Mesenteric fat pad (tissue), 1 donor: ENCODE measurements around the gene SYNE2. TPM values are rescaled to one million over a fixed set of nuclear protein-coding genes. Genes with fewer than 3 reads are reported as not detected.
"Not testable (repeated sequence)": the region's sequence is repeated elsewhere in the genome, so short reads cannot be mapped to it uniquely, and the experiment has no call there.

Source experiments
- DNase-seq: peaks from one replicate; pipeline ENCODE4 v3.0.0-alpha.2; 2020; ENCODE audit warnings: low spot score
- total RNA-seq: library from RNA; stranded (reverse); fragmentation: NEBNext Ultra II Directional; extraction: Animal tissue kit (Norgen Biotek cat#: 25700); gene quantifications from one replicate; pipeline ENCODE4 v1.2.1, GENCODE V29; 2021
- donor health status: DM: yes; HTN: yes; CAD: no.

SYNE2 gene
- total RNA-seq, 1 donor from 2014 or later: 267 TPM

DNA sequence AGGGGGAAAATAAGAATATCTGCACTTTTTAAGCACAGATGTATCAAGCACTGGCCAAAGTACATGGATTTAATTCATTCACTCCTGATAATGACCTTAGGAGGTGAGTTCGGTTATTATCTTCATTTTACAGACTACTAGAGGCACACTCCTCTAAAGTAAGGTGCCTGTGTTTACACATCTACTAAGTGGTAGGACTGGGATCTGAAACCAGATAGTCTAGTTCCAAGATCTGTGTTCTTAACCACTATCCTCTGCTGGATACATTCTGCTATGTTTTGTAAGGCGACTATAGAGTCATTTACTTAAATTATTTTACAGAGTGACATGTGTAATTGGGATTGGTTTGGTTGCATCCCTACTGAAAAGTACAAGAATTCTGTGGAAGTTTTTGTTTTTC lies 266.1 kb downstream of the SYNE2 start:
- DNase-seq: no peak

DNA sequence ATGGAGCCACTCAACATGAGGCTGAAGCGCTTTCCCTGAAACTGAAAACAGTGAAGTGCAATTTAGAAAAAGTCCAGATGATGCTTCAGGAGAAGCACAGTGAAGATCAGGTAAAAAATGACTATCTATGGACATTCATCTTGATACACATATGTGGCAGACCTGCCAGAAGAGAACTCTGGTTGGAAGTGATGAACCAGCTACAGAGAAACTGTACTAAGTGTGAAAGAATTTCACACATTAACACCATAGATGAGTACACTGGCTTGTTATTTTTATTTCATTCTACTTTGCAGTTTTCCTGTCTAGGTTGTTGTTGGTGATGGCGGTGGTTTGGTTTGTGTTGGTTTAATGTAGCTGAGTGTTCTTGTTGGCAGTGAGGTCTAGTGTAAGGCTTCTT lies 266.7 kb downstream of the SYNE2 start:
- DNase-seq: no peak

DNA sequence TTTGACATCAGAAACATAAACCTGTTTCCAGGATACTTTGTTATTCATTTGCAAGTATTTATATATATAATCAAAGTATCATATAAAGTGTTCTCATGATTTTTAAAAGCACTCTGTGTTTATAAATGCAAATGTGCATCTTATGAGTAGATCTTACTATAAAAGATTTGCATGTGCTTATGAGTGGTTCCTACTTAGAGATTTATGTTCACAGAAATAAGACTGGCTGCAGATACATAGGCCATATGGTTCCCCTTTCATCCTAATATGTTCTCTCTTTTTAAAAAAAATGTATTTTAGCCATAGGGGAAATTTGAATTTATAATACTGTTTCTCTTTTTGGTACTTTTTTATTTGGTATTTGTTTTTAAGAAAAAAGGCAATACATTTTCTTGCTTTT lies 267.2 kb downstream of the SYNE2 start:
- no peak for DNase-seq

DNA sequence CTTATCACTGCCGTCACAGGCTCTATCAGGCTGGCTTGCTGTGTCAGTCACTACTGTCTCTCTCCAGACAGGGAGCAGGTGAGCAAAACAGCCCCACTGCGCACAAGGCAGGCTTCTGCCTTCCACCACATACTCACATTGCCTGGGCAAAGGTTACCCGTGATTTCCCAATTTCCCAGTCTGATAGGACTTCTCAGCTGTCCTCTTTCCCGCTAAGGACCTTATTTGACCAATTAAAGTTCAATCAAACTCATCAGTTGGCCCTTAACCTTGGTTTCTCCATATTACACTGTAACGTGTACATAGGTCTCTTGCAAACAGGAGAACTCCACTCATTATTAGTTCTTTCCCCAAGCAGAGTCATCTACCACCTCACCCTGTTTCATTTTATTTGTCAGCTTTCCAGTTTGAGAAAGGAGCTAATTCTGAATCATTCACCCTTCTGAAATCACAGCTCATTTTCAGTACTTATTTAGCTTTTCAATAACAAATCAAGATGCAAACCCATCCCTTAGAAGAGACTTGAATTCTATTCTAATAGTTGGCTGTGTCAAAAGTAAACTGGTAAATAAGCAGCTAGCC lies 270.5 kb downstream of the SYNE2 start:
- DNase-seq: no peak

DNA sequence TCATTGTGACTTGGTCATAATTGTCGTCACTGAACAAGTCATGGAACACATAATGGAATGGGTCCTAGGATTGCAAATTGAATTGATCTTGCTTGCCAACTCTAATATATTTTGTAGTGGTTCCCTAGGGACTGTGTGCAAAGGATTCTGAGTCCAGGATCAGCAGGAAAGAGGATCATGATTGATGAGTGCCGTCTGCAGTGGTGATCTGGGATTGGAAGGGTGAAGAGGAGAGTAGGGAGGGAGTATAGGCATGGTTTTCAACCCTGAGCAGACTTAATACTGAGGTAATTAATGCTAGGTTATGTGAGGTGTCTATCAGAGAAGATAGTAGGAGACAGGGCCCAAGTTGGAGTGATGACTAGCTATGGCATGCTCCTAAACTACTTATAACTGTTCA lies 272.5 kb downstream of the SYNE2 start:
- DNase-seq: no peak

DNA sequence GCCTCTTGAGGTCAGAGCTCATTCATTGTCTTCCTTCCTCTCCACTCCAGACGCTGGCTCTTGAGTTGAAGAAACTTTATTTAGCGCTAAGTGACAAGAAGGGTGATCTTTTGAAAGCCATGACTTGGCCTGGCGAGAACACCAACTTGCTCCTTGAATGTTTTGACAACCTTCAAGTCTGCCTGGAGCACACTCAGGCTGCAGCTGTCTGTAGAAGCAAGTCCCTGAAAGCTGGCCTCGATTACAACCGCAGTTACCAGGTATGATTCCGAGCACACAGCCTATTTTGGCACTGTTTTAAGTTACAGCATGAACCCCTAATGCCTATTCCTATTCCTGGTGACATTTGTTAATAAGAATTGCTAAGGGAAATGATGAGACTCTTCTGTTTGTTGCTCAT lies 273.7 kb downstream of the SYNE2 start:
- DNase-seq: no peak

DNA sequence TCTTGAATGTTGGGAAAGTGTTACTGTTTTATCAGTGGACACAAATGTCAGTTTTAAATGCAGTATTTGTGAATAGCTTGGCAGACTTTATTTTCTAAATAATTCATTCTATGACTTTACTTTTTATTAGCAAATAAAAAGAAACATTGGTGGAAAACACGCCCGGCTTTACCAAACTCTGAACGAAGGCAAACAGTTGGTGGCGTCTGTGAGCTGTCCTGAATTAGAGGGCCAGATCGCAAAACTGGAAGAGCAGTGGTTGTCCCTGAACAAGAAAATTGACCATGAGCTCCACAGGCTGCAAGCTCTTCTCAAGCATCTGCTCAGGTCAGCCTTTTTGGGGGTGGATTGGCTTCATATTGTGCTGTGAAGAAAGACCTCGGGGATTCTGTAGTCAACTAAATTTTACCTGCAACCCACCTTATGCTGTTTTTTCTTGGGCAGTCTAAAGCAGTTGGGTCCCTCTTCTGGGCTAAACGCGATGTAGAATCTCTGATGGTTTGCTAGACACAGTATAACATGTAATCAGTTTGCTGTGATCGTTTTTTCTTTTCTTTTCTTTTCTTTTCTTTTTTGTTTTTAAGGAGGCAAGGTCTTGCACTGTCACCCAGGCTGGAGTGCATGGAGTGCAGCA lies 285.0 kb downstream of the SYNE2 start:
- no peak for DNase-seq

DNA sequence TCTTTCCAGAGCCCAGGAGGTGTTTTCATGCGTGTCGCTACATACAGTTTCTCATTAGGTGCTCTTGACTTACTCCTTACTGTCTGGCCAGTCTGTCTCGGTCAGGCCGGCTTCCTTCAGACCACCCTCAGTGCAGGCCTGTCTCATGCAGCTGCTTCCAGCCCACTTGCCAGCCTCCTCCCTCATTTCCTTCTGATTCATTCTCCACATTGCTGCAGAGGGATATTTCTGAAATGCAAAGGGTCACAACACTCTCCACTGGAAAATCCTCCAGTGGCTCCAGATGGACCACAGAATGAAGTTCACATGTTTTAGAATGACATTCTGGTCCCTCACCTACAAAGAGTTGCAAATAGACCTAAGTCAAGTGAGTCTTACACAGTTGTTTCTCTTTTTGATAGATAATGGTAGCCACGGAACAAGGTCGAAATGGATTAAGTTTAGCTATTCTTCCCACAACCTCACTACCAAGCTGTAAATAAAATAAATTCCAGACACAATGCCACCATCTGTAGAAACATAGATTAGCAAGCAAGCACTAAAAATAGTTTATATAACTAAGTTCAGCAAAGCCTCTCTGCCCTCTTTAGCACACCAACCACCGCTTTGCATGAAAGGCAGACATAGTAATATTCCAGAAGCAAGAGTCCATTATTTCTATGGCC lies 294.5 kb downstream of the SYNE2 start:
- no peak for DNase-seq

DNA sequence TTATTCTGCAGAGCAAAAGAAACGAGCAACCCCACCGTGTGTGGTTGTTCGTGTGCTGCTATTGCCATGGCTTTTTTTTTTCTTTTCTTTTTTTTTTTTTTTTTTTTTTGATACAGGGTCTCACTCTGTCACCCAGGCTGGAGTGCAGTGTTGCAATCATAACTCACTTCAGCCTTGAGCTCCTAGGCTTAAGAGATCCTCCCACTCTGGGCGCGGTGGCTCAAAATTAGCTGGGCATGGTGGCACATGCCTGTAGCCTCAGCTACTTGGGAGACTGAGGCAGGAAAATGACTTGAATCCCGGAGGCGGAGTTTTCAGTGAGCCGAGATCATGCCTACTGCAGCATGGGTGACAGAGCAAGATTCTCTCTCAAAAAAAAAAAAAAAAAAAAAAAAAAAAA lies 297.1 kb downstream of the SYNE2 start:
- DNase-seq: no peak

DNA sequence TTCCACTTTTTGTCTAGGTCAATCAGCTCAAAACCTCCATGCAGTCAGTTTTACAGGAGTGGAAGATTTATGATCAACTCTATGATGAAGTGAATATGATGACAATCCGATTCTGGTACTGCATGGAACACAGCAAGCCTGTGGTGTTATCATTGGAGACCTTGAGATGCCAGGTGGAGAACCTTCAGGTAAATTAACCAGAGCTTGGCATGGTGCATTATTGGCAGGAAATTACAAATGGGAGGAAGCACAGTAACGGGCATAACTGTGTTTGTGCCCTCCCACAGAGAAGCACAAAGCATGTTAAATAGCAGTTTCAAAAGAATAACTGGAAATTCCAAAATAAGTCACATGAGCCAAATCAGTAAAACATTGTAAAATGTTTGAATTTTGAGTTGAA lies 305.8 kb downstream of the SYNE2 start:
- DNase-seq: no peak

DNA sequence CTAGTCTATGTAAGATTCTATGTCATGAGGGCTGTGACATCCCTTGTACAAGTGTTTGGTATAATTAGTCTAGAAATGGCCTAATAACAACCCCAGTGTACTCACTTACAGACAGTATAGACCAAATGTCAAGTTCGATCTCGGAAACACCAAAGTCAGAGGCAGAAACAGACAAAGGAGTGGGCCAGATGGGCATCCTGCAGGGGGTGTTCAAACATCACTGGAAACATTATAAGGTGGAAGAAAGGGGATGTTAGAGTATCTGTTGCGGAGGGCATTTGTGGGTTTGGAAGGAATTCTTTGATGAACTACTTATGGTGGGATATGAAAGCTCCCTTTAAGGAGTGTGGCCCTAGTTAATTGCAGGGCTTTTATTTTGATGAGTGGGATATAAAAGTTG lies 306.8 kb downstream of the SYNE2 start:
- DNase-seq: no peak

DNA sequence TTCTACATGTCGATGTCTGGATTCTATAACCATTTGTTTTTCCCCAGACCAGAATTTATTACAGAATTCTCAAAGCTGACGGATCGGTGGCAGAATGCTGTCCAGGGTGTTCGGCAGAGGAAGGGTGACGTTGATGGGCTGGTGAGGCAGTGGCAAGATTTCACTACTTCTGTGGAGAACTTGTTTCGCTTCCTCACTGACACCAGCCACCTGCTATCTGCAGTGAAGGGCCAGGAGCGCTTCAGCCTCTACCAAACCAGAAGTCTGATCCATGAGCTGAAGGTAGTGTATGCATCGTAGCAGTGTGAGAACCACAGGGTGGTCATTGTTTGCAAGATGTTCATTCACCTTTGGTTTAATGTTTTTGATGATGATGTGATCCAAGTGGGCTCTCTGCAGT lies 317.4 kb downstream of the SYNE2 start:
- no peak for DNase-seq

DNA sequence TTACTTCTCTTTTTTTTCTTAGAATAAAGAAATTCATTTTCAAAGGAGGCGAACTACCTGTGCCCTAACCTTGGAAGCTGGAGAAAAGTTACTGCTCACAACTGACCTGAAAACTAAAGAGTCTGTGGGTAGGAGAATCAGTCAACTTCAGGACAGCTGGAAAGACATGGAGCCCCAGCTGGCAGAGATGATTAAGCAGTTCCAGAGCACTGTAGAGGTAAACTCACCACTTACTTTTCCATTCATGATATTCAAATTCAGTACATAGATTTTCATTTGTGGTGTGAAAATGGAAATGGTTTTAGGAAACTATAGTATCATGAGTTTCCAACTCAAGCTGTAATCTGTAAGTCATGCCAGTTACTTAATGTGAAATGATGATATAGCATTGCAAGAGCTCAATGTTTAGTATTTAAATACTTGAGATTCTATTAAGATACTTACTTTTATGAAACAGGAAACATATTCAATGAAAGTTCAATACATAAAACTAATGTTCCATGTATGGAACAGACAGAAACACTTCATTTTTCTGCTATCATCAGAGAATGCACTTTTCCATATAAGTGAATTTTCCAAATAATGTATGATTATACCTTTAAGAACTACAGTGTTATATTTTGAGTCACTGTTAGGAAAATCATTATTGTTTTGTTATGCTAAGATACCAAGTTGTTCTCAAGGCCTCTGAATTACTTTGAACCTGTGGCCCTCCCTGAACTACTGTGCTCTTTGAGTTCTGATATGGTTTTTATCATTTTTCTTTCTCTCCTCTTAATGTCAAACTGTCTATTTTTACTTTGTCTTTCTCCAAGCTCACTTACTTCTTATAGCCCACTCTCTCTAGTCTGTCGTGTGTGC lies 322.3 kb downstream of the SYNE2 start:
- no peak for DNase-seq

DNA sequence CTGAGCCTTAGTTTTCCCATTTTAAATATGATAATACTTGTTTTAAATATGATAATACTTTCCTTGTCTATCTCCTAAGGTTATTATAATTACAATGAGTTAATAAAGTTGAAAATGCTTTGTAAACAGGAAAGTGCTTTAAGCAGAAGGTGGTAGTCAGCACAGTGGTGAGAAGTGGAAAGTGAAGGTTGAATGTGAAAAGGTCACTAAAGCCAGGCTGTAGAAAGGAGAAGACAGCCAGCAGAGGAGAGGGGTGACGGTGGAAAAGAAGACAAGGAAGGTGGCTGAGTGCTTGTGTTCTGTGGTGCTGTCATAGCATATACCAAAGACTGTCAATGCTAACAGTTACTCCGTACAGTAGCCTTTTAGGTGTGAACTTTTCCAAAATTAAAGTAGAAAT lies 323.5 kb downstream of the SYNE2 start:
- no peak for DNase-seq

DNA sequence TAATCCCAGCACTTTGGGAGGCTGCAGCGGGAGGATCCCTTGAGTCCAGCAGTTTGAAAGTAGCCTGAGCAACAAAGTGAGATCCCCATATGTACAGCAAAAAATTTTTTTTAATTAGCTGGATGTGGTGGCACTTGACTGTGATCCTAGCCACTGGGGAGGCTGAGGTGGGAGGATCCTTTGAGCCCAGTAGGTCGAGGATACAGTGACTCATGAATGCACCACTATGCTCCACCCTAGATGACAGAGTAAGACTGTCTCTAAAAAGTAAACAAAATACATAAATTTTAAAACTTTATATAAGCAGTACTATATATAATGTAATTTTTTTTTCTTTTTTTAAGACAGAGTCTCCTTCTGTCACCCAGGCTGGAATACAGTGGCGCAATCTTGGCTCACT lies 326.0 kb downstream of the SYNE2 start:
- DNase-seq: no peak

DNA sequence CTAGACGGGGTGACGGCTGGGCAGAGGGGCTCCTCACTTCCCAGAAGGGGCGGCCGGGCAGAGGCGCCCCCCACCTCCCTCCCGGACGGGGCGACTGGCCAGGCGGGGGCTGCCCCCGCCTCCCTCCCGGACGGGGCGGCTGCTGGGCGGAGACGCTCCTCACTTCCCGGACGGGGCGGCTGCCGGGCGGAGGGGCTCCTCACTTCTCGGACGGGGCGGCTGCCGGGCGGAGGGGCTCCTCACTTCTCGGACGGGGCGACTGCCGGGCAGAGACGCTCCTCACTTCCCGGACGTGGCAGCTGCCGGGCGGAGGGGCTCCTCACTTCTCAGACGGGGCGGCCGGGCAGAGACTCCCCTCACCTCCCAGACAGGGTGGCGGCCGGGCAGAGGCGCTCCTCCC lies 330.1 kb downstream of the SYNE2 start:
- not testable (repeated sequence) for DNase-seq

DNA sequence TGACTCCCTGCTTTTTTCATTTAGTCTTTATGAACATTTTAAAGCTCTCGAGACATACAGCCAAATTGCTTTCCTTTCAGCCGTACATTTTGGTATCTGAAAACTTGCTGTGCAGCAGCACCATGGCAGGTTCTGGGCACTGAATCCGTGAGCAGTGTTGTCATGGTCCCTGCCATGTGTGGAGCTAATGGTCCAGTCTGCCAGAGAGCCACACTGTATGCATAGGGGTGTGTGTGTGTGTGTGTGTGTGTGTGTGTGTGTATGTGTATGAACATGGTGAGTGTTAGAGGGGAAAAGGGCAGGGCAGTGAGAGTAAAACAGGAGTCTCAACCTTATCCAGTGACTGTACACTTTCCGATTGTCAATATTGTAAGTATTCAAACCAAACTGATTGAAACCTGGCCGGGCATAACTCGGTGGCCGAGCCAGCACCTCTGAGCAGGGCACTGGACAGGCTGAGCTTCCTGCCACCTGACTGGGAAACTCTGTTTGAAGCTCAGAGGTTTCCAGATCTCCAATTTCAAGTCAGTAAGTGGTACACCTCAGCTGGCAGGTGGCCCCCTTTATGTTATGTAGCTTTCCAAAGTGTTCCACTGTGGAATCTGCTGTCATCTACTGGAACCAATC lies 331.4 kb downstream of the SYNE2 start:
- DNase-seq: no peak

DNA sequence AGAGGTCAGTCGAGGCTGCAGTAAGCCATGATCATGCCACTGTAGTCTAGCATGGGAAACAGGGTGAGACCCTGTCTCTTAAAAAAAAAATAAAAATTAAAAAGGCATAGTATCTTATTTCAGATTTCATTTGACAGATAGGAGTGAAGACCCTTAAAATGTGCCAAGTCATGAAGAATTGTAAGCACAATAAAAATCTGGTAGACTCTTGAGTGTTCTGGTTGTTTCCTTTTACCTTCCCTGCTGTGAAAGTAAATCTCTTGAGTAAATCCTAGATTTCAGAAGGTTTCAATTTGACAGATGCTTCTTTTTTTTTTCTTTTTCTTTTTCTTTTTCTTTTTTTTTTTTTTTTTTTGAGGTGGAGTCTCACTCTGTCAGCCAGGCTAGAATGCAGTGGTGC lies 332.4 kb downstream of the SYNE2 start:
- DNase-seq: no peak

DNA sequence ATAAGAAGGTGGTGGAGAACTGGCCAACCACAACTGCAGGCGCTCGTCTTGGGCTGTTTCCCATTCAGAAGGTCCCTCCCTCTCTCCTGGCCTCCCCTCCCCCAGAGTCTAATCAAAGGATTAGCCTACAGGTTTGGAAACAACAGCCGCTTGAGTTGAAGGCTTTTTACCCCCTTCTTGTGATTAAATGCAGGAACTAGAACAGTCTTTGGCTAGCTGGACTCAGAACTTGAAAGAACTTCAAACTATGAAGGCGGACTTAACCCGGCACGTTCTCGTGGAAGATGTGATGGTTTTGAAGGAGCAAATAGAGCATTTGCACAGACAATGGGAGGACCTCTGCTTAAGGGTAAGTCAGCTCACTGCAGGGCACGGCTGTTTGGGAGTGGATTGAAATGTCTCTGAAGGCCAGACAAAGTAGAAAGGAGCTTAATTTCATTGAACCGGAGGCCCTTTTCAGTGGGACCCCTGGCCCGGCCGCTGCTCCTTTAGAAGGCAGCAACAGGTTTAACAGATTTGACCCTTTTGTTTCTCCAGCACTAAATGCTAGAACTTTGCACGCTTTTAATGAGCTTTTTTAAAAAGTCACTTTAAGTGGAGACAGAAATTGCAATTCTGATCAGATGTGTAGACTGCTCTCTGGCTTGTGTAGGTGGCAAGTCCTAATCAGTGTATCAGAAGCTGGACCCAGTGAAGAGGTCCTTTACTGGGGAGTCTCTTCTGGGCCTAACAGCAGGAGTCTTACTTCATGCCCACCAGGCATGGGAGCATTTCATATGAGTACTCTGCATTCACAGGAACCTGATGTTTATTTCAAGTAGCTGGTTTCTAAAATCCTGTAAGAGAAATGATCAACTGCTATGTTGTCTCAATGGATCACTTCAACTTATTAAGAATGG lies 333.7 kb downstream of the SYNE2 start:
- DNase-seq: no peak

DNA sequence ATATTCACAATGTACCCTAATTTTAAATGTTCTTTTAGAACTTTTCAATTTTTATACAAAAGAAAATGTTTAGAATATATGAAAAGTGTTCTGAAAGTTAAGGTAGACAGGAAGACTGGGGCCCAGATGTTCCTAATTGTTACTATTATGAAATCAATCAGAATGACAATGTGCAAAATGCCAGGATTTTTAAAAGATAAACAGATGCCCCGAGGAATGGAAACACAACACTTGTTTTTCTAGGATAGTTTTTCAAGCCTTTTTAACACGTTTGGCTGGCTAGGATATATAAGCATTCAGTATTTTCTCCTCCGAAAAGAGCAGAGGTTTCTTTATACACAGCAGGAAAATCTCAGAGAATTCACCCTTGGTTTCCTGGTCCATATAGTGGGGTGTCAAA lies 334.5 kb downstream of the SYNE2 start:
- no peak for DNase-seq
